ENCODE results near the gene EML1. TPM values are rescaled to one million over a fixed set of nuclear protein-coding genes. Genes with fewer than 3 reads are reported as not detected.

EML1 gene
- total RNA-seq, 1 experiment from 2014 or later, result 16.1 TPM

GRCh38 chr14:99748529-99748928 is 44.7 kb upstream of the EML1 start:
- Mint-ChIP-seq H3K4me3 (no peak overlapping the region), H3K27me3 (ENCODE audit: low read depth) (peaks cover 5% of the 10 kb centered on the region; the same call in 1 of the 2 replicates), H3K9me3 (no peaks in the 10 kb centered on the region), H3K4me1 (peaks cover 30% of the 10 kb centered on the region), H3K27ac (no peak overlapping the region), H3K36me3 (no peaks in the 10 kb centered on the region)
- TF ChIP-seq ZSCAN18 (CRISPR knock-in tag; IDR thresholded peaks at IDR 0.05) (no peak), ZNF416 (CRISPR knock-in tag; IDR thresholded peaks at IDR 0.05) (no peak), ERG (CRISPR knock-in tag; IDR thresholded peaks at IDR 0.05) (no peak), FOXJ3 (CRISPR knock-in tag; IDR thresholded peaks at IDR 0.05; ENCODE audit: borderline replicate concordance) (no peak), MAX (CRISPR knock-in tag; IDR thresholded peaks at IDR 0.05) (no peak), NR3C1 (CRISPR knock-in tag; conservative IDR thresholded peaks at IDR 0.05; ENCODE audit: low read depth) (no peak), ZNF425 (CRISPR knock-in tag; conservative IDR thresholded peaks at IDR 0.05) (no peak), PREB (CRISPR knock-in tag; IDR thresholded peaks at IDR 0.05; ENCODE audit: borderline replicate concordance) (no peak), ZNF121 (CRISPR knock-in tag; IDR thresholded peaks at IDR 0.05) (no peak), HMGXB4 (CRISPR knock-in tag; IDR thresholded peaks at IDR 0.05) (no peak), ZNF512 (CRISPR knock-in tag; IDR thresholded peaks at IDR 0.05; ENCODE audit: borderline replicate concordance) (no peak), ZBTB43 (CRISPR knock-in tag; IDR thresholded peaks at IDR 0.05) (no peak), CREM (CRISPR knock-in tag; IDR thresholded peaks at IDR 0.05) (no peak), NFYB (CRISPR knock-in tag; conservative IDR thresholded peaks at IDR 0.05; ENCODE audit: low read depth) (no peak), ATF1 (CRISPR knock-in tag; IDR thresholded peaks at IDR 0.05) (no peak)
- ChIA-PET CTCF (interaction anchor here (0.8 kb wide), 1 partner anchor 60 kb away, joined by 3 read pairs; no protein-coding TSS in a partner anchor), POLR2A (no interaction called here)
- ATAC-seq (no peak), DNase-seq (ENCODE audit: low spot score) (no peak)

Data from WTC11 (cell line).